ENCODE data around the gene AMT.

AMT gene

GRCh38 chr3:49388289-49388820 is 33.9 kb downstream of the AMT start:
- no peak for DNase-seq (ENCODE audit: low read depth, low spot score)
- Histone ChIP-seq H3K4me1 (ENCODE audit: control insufficient read depth, insufficient read depth, low read length) (no peaks in the 10 kb centered on the region), H3K27me3 (ENCODE audit: control insufficient read depth, insufficient read depth, low read length) (no peaks in the 10 kb centered on the region), H3K27ac (ENCODE audit: low read length) (no peak overlapping the region), H3K4me3 (ENCODE audit: low read length) (no peak overlapping the region), H3K9me3 (ENCODE audit: control insufficient read depth, insufficient read depth, low read length) (no peaks in the 10 kb centered on the region), H3K36me3 (ENCODE audit: control insufficient read depth, insufficient read depth, low read length) (no peaks in the 10 kb centered on the region)
- WGBS (ENCODE audit: insufficient coverage, insufficient read length), result no CpG with 5 or more reads among the region's 1 CpG

GRCh38 chr3:49387721-49388120 is 34.6 kb downstream of the AMT start:
- Histone ChIP-seq H3K36me3 (ENCODE audit: control insufficient read depth, insufficient read depth, low read length) (no peaks in the 10 kb centered on the region), H3K27ac (ENCODE audit: low read length) (no peak overlapping the region), H3K4me3 (ENCODE audit: low read length) (no peak overlapping the region), H3K4me1 (ENCODE audit: control insufficient read depth, insufficient read depth, low read length) (no peaks in the 10 kb centered on the region), H3K27me3 (ENCODE audit: control insufficient read depth, insufficient read depth, low read length) (no peaks in the 10 kb centered on the region), H3K9me3 (ENCODE audit: control insufficient read depth, insufficient read depth, low read length) (no peaks in the 10 kb centered on the region)
- WGBS (ENCODE audit: insufficient coverage, insufficient read length), result no CpG with 5 or more reads among the region's 2 CpGs
- no peak for DNase-seq (ENCODE audit: low read depth, low spot score)

- Histone ChIP-seq H3K4me1 (ENCODE audit: control insufficient read depth, insufficient read depth, low read length) (no peaks in the 10 kb centered on the region), H3K27ac (ENCODE audit: low read length) (no peak overlapping the region), H3K4me3 (ENCODE audit: low read length) (no peak overlapping the region), H3K9me3 (ENCODE audit: control insufficient read depth, insufficient read depth, low read length) (no peaks in the 10 kb centered on the region), H3K27me3 (ENCODE audit: control insufficient read depth, insufficient read depth, low read length) (no peaks in the 10 kb centered on the region), H3K36me3 (ENCODE audit: control insufficient read depth, insufficient read depth, low read length) (no peaks in the 10 kb centered on the region)
- no CpG with 5 or more reads among the region's 11 CpGs for WGBS (ENCODE audit: insufficient coverage, insufficient read length)
- no peak for DNase-seq (ENCODE audit: low read depth, low spot score)
These were observed 36.1 kb downstream of the AMT start for GRCh38 chr3:49386056-49386756.

DNA sequence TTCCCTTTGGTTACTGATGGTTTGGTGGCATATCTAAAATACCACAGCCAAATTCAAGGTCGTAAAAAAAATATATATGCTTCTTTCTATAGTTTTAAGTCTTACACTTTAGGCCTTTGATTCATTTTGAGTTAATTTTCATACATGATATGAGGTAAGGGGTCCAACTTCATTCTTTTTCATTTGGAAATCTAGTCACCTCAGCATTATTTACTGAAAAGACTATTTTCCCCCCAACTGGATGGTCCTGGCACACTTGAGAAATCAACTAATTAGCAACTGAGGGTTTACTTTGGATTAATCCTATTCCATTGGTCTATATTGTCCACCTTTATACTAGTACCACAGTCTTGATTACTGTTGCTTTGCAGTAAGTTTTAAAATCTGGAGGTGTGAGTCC is 36.7 kb downstream of the AMT start:
- no peak for DNase-seq (ENCODE audit: low read depth, low spot score)
- no peaks in the 10 kb centered on the region for H3K27me3 ChIP-seq (ENCODE audit: control insufficient read depth, insufficient read depth, low read length)
- H3K27ac ChIP-seq (ENCODE audit: low read length), result no peak overlapping the region
- no peaks in the 10 kb centered on the region for H3K4me1 ChIP-seq (ENCODE audit: control insufficient read depth, insufficient read depth, low read length)
- H3K4me3 ChIP-seq (ENCODE audit: low read length), result no peak overlapping the region
- WGBS (ENCODE audit: insufficient coverage, insufficient read length), result no CpG with 5 or more reads among the region's 1 CpG
- H3K36me3 ChIP-seq (ENCODE audit: control insufficient read depth, insufficient read depth, low read length), result no peaks in the 10 kb centered on the region
- no peaks in the 10 kb centered on the region for H3K9me3 ChIP-seq (ENCODE audit: control insufficient read depth, insufficient read depth, low read length)

DNA sequence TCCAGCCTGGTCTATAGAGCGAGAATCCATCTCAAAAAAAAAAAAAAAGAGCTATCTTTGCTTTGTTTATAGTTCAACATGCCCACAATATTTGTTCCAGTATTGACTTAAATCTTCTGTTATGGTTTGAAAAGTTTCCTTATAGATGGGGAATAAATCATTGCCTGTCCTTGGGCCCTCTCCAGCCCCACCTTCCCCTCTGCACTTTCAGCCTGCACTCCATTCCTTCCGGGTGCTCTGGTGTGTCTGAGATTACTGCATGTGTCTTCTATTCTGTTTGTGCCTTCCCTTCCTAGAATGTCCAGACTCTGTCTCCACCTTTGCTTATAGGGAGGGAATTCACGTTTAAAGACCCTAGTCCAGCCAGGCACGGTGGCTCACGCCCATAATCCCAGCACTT is 38.9 kb downstream of the AMT start:
- DNase-seq (ENCODE audit: low read depth, low spot score), result no peak
- no CpG with 5 or more reads among the region's 5 CpGs for WGBS (ENCODE audit: insufficient coverage, insufficient read length)
- no peak overlapping the region for H3K4me3 ChIP-seq (ENCODE audit: low read length)
- H3K4me1 ChIP-seq (ENCODE audit: control insufficient read depth, insufficient read depth, low read length), result no peaks in the 10 kb centered on the region
- no peak overlapping the region for H3K27ac ChIP-seq (ENCODE audit: low read length)
- no peaks in the 10 kb centered on the region for H3K27me3 ChIP-seq (ENCODE audit: control insufficient read depth, insufficient read depth, low read length)
- no peaks in the 10 kb centered on the region for H3K9me3 ChIP-seq (ENCODE audit: control insufficient read depth, insufficient read depth, low read length)
- no peaks in the 10 kb centered on the region for H3K36me3 ChIP-seq (ENCODE audit: control insufficient read depth, insufficient read depth, low read length)

- Histone ChIP-seq H3K4me1 (ENCODE audit: control insufficient read depth, insufficient read depth, low read length) (no peaks in the 10 kb centered on the region), H3K4me3 (ENCODE audit: low read length) (no peak overlapping the region), H3K27me3 (ENCODE audit: control insufficient read depth, insufficient read depth, low read length) (no peaks in the 10 kb centered on the region), H3K9me3 (ENCODE audit: control insufficient read depth, insufficient read depth, low read length) (no peaks in the 10 kb centered on the region), H3K36me3 (ENCODE audit: control insufficient read depth, insufficient read depth, low read length) (no peaks in the 10 kb centered on the region), H3K27ac (ENCODE audit: low read length) (no peak overlapping the region)
- no CpG with 5 or more reads among the region's 11 CpGs for WGBS (ENCODE audit: insufficient coverage, insufficient read length)
- no peak for DNase-seq (ENCODE audit: low read depth, low spot score)
These were observed 43.9 kb downstream of the AMT start for GRCh38 chr3:49378249-49378895.

DNA sequence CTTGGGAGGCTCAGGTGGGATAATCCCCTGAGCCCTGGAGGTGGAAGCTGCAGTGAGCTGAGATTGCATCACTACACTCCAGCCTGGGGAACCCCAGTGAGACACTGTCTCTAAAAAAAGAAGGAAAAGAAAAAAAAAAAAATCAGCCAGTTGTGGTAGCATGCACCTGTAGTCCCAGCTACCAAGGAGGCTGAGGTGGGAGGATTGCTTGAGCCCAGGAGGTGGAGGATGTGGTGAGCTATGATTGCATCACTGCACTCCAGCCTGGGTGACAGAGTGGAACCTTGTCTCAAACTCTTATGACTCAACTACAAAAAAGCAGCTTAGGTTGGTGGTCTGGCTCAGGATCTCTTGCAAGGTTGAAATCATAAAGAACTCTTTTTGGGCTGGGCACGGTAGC is 44.8 kb downstream of the AMT start:
- Histone ChIP-seq H3K4me3 (ENCODE audit: low read length) (no peak overlapping the region), H3K36me3 (ENCODE audit: control insufficient read depth, insufficient read depth, low read length) (no peaks in the 10 kb centered on the region)
- WGBS (ENCODE audit: insufficient coverage, insufficient read length), result no CpG with 5 or more reads among the region's 1 CpG

GRCh38 chr3:49371946-49372345 is 50.3 kb downstream of the AMT start:
- no peak overlapping the region for H3K4me3 ChIP-seq (ENCODE audit: low read length)
- DNase-seq (ENCODE audit: low read depth, low spot score), result no peak
- no peaks in the 10 kb centered on the region for H3K4me1 ChIP-seq (ENCODE audit: control insufficient read depth, insufficient read depth, low read length)
- H3K27ac ChIP-seq (ENCODE audit: low read length), result no peak overlapping the region
- H3K27me3 ChIP-seq (ENCODE audit: control insufficient read depth, insufficient read depth, low read length), result no peaks in the 10 kb centered on the region
- H3K36me3 ChIP-seq (ENCODE audit: control insufficient read depth, insufficient read depth, low read length), result peaks cover 6% of the 10 kb centered on the region
- no peaks in the 10 kb centered on the region for H3K9me3 ChIP-seq (ENCODE audit: control insufficient read depth, insufficient read depth, low read length)

More for the DNA sequence above, 44.8 kb downstream of the AMT start:
- Histone ChIP-seq H3K4me1 (ENCODE audit: control insufficient read depth, insufficient read depth, low read length) (no peaks in the 10 kb centered on the region), H3K27ac (ENCODE audit: low read length) (no peak overlapping the region), H3K9me3 (ENCODE audit: control insufficient read depth, insufficient read depth, low read length) (no peaks in the 10 kb centered on the region), H3K27me3 (ENCODE audit: control insufficient read depth, insufficient read depth, low read length) (no peaks in the 10 kb centered on the region)
- DNase-seq (ENCODE audit: low read depth, low spot score), result no peak

DNA sequence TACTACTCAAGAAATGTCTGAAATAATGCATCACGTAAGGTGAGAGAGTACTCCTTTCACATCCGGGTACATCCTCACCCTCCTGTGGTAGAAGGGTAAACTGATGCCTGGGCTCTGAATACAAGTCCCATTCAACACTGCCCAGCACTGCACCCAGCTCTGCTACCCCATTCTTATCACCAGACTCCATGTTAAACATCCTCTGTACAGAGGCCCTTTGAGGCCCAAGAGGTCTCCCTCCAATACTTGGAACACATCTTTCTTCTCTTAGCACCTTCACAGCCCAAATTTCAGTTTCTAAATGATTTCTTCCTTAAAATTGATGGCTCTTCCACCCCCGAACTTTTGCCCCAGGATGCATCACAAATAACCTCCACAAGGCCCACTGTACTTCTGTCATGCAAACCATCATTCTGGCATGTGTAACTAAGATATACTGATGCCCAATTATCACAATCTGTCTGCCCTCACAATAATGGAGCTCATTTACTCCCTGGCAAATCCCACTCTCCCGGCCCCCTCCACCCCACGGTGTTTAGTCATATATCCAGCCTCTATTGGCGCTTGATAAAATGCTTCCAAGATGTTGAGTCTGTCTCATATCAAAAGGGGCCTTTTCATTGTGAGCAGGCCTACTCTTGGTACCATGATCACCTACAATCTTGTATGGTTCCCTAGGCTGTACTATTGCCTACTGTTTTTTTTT is 51.5 kb downstream of the AMT start:
- no CpG with 5 or more reads among the region's 6 CpGs for WGBS (ENCODE audit: insufficient coverage, insufficient read length)
- DNase-seq (ENCODE audit: low read depth, low spot score), result no peak
- peaks cover 13% of the 10 kb centered on the region for H3K36me3 ChIP-seq (ENCODE audit: control insufficient read depth, insufficient read depth, low read length)

More for the DNA sequence above, 51.5 kb downstream of the AMT start:
- Histone ChIP-seq H3K27me3 (ENCODE audit: control insufficient read depth, insufficient read depth, low read length) (no peaks in the 10 kb centered on the region), H3K4me3 (ENCODE audit: low read length) (no peak overlapping the region), H3K9me3 (ENCODE audit: control insufficient read depth, insufficient read depth, low read length) (no peaks in the 10 kb centered on the region), H3K4me1 (ENCODE audit: control insufficient read depth, insufficient read depth, low read length) (no peaks in the 10 kb centered on the region), H3K27ac (ENCODE audit: low read length) (no peak overlapping the region)

Measured in iPS DF 6.9 (cell line).